Right lobe of liver (tissue), 4 donors: ENCODE results near the gene CHST13.

Source experiments
- CTCF ChIP-seq, 4 donors: fragments of 200-600 bp in 3 of 4; fragments of 450-650 bp in 1 of 4; IDR thresholded peaks; one replicate each; pipeline versions ENCODE4 v1.5.1 to v1.8.0; 2016 to 2022; ENCODE audit warnings: antibody characterized with exemption in 4 of 4, mild to moderate bottlenecking in 2 of 4
- POLR2A ChIP-seq: fragments of 450-650 bp; IDR thresholded peaks from one replicate; pipeline ENCODE4 v1.6.1; 2017; ENCODE audit warnings: antibody characterized with exemption, mild to moderate bottlenecking
- donor health status: DM: no; HTN: no; CAD: no.
- donor health status: DM: no; HTN: no; CAD: no.
- donor health status: DM: no; HTN: yes; CAD: no.

DNA sequence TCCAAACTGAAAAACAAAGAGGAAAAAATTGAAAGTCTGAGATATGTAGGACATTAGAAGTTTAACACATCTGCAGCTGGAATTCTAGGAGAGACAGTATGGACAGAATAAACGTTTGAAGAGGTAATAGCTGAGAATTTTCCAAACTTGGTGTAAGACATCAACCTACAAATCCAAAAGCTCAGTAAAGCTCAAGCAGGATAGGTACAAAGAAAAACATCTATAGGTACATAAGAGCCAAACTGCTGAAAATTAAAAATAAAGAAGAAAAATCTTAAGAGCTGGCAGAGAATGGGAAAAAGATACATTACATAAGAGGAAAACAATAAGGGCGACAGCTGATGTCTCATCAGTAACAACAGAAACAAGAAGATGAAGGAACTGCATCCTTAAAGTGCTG, 57.6 kb downstream of the CHST13 start:
- TF ChIP-seq CTCF (IDR thresholded peaks at IDR 0.05): no peak
- no peak for TF ChIP-seq POLR2A
